Measurements from ENCODE around the gene CKAP4. TPM values are rescaled to one million over a fixed set of nuclear protein-coding genes. Genes with fewer than 3 reads are reported as not detected.

The CKAP4 gene
- total RNA-seq, 2 donors from 2014 or later: 50.1 to 56.8 TPM

DNA sequence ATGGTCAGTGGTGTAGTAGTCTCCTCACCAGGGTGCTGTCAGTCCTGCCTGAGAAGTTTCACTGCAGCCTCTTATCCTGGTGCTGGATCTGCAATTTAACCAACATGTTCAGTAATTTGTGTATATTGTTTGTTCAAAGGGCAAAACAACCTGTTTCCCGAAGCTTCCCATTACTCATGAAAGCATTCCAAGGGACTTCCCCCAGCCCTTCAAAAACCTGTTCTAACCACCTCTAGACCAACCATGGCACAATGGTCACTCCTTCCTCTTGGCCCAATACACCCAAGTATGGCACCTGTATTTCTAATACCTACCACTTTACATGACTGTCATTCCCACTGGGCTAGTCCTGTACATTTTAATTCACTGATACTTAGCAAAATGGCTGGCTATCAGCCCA lies 12.1 kb downstream of the CKAP4 start:
- DNase-seq (ENCODE audit: low spot score): no peak
- H3K36me3 ChIP-seq: peaks cover 15% of the 10 kb centered on the region
- H3K4me1 ChIP-seq: peaks cover 0 to 6% of the 10 kb centered on the region in 2 donors
- H3K9me3 ChIP-seq: no peaks in the 10 kb centered on the region
- H3K27ac ChIP-seq: no peak overlapping the region
- H3K27me3 ChIP-seq: no peaks in the 10 kb centered on the region
- no peak overlapping the region for H3K4me3 ChIP-seq
- no peak for TF ChIP-seq CTCF (IDR thresholded peaks at IDR 0.05)

DNA sequence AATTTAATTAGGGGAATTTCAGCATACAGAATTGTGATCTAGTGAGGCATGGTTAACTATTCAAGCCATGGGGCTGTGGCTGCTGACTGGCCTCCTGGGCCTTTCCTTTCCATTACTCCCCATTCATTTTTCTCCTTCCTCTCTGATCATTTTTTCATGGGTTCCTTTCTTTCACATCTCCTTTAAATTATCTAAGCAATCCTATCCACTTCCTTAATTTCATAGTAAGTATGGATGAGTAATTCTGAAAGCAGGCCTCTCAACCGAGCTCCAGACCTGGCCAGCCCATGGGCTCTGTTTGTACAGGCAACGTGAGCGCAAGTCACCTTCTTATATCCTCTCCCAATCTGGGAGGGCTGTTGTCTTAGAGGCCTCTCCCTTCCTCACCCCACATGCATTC lies 13.4 kb downstream of the CKAP4 start:
- H3K27me3 ChIP-seq: no peaks in the 10 kb centered on the region
- H3K27ac ChIP-seq: no peak overlapping the region
- no peak for TF ChIP-seq CTCF (IDR thresholded peaks at IDR 0.05)
- peaks cover 0 to 6% of the 10 kb centered on the region in 2 donors for H3K4me1 ChIP-seq
- no peak overlapping the region for H3K4me3 ChIP-seq
- DNase-seq (ENCODE audit: low spot score): no peak
- peaks cover 6% of the 10 kb centered on the region for H3K36me3 ChIP-seq
- no peaks in the 10 kb centered on the region for H3K9me3 ChIP-seq

DNA sequence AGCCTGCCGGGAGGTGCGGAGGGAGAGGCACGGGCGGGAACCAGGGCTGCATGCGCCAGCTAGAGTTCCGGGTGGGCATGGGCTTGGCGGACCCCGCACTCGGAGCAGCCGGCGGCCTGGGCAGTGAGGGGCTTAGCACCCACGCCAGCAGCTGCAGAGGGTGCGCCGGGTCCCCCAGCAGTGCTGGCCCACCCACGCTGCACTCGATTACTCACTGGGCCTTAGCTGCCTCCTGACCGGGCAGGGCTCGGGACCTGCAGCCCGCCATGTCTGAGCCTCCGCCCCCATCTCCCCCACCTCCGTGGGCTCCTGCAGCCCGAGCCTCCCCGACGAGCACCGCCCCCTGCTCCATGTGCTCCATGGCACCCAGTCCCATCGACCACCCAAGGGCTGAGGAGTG lies 14.8 kb downstream of the CKAP4 start:
- Histone ChIP-seq H3K4me3 (no peak overlapping the region), H3K27ac (no peak overlapping the region), H3K9me3 (no peaks in the 10 kb centered on the region), H3K27me3 (no peaks in the 10 kb centered on the region), H3K36me3 (no peaks in the 10 kb centered on the region), H3K4me1 (peaks cover 0 to 2% of the 10 kb centered on the region in 2 donors)
- TF ChIP-seq CTCF (IDR thresholded peaks at IDR 0.05): no peak
- no peak for DNase-seq (ENCODE audit: low spot score)

GRCh38 chr12:106229036-106229591 lies 18.7 kb downstream of the CKAP4 start:
- peak; percentile 42 for DNase-seq (ENCODE audit: low spot score)
- no peaks in the 10 kb centered on the region for H3K9me3 ChIP-seq
- H3K27me3 ChIP-seq: no peaks in the 10 kb centered on the region
- peaks cover 0 to 14% of the 10 kb centered on the region in 2 donors for H3K4me1 ChIP-seq
- no peaks in the 10 kb centered on the region for H3K36me3 ChIP-seq
- H3K4me3 ChIP-seq: no peak overlapping the region
- no peak overlapping the region for H3K27ac ChIP-seq
- TF ChIP-seq CTCF (IDR thresholded peaks at IDR 0.05): no peak

- no peak for TF ChIP-seq CTCF (IDR thresholded peaks at IDR 0.05)
- no peaks in the 10 kb centered on the region for H3K36me3 ChIP-seq
- H3K4me3 ChIP-seq: no peak overlapping the region
- H3K27ac ChIP-seq: no peak overlapping the region
- H3K27me3 ChIP-seq: no peaks in the 10 kb centered on the region
- DNase-seq (ENCODE audit: low spot score): peak; percentile 44
- H3K4me1 ChIP-seq: peaks cover 0 to 19% of the 10 kb centered on the region in 2 donors
- H3K9me3 ChIP-seq: no peaks in the 10 kb centered on the region
Measured at GRCh38 chr12:106228320-106228710, 19.5 kb downstream of the CKAP4 start.

Data from right atrium auricular region (tissue), 2 donors.